ENCODE measurements around the gene GABPB2. TPM values are rescaled to one million over a fixed set of nuclear protein-coding genes. Genes with fewer than 3 reads are reported as not detected.

GABPB2 gene
- polyA plus RNA-seq, 3 donors, result 2.2 to 14.0 (median 2.2) TPM

- Histone ChIP-seq H3K9ac (ENCODE audit: insufficient read depth, low read length, poor library complexity, severe bottlenecking) (no peak overlapping the region), H3K36me3 (replicated peaks in 1 of 2; ENCODE audit: control insufficient read depth in 1 of 2, insufficient read depth in 2 of 2, low read length in 2 of 2) (peaks cover 0 to 20% of the 10 kb centered on the region in 2 donors), H3K27me3 (ENCODE audit: control insufficient read depth in 2 of 2, insufficient read depth in 2 of 2, low read length in 2 of 2) (no peaks in the 10 kb centered on the region), H3K4me2 (replicated peaks; ENCODE audit: extremely low read depth, low read length, poor library complexity, severe bottlenecking) (no peak overlapping the region), H3K4me3 (replicated peaks in 1 of 3; ENCODE audit: low read depth in 2 of 3, low read length in 3 of 3) (no peak overlapping the region), H3K9me3 (replicated peaks in 1 of 2; ENCODE audit: control insufficient read depth in 1 of 2, insufficient read depth in 1 of 2, low read length in 2 of 2) (no peaks in the 10 kb centered on the region), H3K27ac (ENCODE audit: low read depth in 1 of 2, low read length in 2 of 2) (no peak overlapping the region), H2AFZ (ENCODE audit: insufficient read depth, low read depth, low read length, poor library complexity, severe bottlenecking) (no peak overlapping the region), H3K79me2 (ENCODE audit: insufficient read depth, low read length) (no peaks in the 10 kb centered on the region), H3K4me1 (ENCODE audit: control insufficient read depth in 1 of 2, insufficient read depth in 2 of 2, low read length in 2 of 2) (no peaks in the 10 kb centered on the region), H4K20me1 (ENCODE audit: insufficient read depth, low read length) (no peaks in the 10 kb centered on the region)
- H3K27me3 Mint-ChIP-seq (ENCODE audit: low read depth in 3 of 3), result no peaks in the 10 kb centered on the region
- WGBS (ENCODE audit: insufficient coverage), result no CpG with 5 or more reads among the region's 1 CpG
- H3K4me3 Mint-ChIP-seq, result no peak overlapping the region
- H3K36me3 Mint-ChIP-seq, result peaks cover 16 to 37% of the 10 kb centered on the region in 2 donors
- peaks cover 0 to 2% (median 0%) of the 10 kb centered on the region in 7 donors for H3K9me3 Mint-ChIP-seq
- TF ChIP-seq CTCF (IDR thresholded peaks at IDR 0.05), result no peak
- DNase-seq, result no peak
- no peaks in the 10 kb centered on the region for H3K4me1 Mint-ChIP-seq
- no peak overlapping the region for H3K27ac Mint-ChIP-seq
- intact Hi-C loops (cut with micrococcal nuclease), result loop anchor here in 1 of 2 donors (2.0 kb wide), 1 partner anchor 59 kb away; the partner anchor contains the start of gene TNFAIP8L2
Observed at GRCh38 chr1:151098126-151098525, 27.6 kb downstream of the GABPB2 start.

GRCh38 chr1:151104630-151105029 is 34.1 kb downstream of the GABPB2 start:
- DNase-seq, result no peak
- Histone ChIP-seq H3K36me3 (replicated peaks in 1 of 2; ENCODE audit: control insufficient read depth in 1 of 2, insufficient read depth in 2 of 2, low read length in 2 of 2) (peaks cover 7 to 38% of the 10 kb centered on the region in 2 donors), H3K9me3 (replicated peaks in 1 of 2; ENCODE audit: control insufficient read depth in 1 of 2, insufficient read depth in 1 of 2, low read length in 2 of 2) (no peaks in the 10 kb centered on the region), H4K20me1 (ENCODE audit: insufficient read depth, low read length) (no peaks in the 10 kb centered on the region), H3K27me3 (ENCODE audit: control insufficient read depth in 2 of 2, insufficient read depth in 2 of 2, low read length in 2 of 2) (no peaks in the 10 kb centered on the region), H3K79me2 (ENCODE audit: insufficient read depth, low read length) (no peaks in the 10 kb centered on the region), H3K4me3 (replicated peaks in 1 of 3; ENCODE audit: low read depth in 2 of 3, low read length in 3 of 3) (no peak overlapping the region), H3K27ac (ENCODE audit: low read depth in 1 of 2, low read length in 2 of 2) (no peak overlapping the region), H3K9ac (ENCODE audit: insufficient read depth, low read length, poor library complexity, severe bottlenecking) (no peak overlapping the region), H3K4me1 (ENCODE audit: control insufficient read depth in 1 of 2, insufficient read depth in 2 of 2, low read length in 2 of 2) (no peaks in the 10 kb centered on the region), H3K4me2 (replicated peaks; ENCODE audit: extremely low read depth, low read length, poor library complexity, severe bottlenecking) (no peak overlapping the region), H2AFZ (ENCODE audit: insufficient read depth, low read depth, low read length, poor library complexity, severe bottlenecking) (no peak overlapping the region)
- Mint-ChIP-seq H3K9me3 (no peaks in the 10 kb centered on the region), H3K27ac (no peak overlapping the region), H3K4me1 (no peaks in the 10 kb centered on the region), H3K36me3 (peaks cover 27 to 52% of the 10 kb centered on the region in 2 donors), H3K27me3 (ENCODE audit: low read depth in 3 of 3) (peaks cover 0 to 3% (median 0%) of the 10 kb centered on the region in 3 donors), H3K4me3 (no peak overlapping the region)
- no peak for TF ChIP-seq CTCF (IDR thresholded peaks at IDR 0.05)
- intact Hi-C loops (cut with micrococcal nuclease), result loop anchor here in 1 of 2 donors (10.0 kb wide), 1 partner anchor 120 kb away; no protein-coding TSS in a partner anchor

Data from CD14-positive monocyte (primary cell).